ENCODE measurements around the gene DUSP9.

Gene DUSP9

GRCh38 chrX:153685156-153685536, 38.1 kb downstream of the DUSP9 start:
- Histone ChIP-seq H3K4me1 (no peaks in the 10 kb centered on the region), H3K9me3 (no peaks in the 10 kb centered on the region), H3K36me3 (no peaks in the 10 kb centered on the region), H3K27me3 (no peaks in the 10 kb centered on the region), H3K4me3 (ENCODE audit: low read depth, low read length) (no peak overlapping the region)
- DNase-seq: no peak
- TF ChIP-seq CTCF (IDR thresholded peaks at IDR 0.05; ENCODE audit: low read depth, low read length): no peak

GRCh38 chrX:153685751-153686696, 39.0 kb downstream of the DUSP9 start:
- DNase-seq: no peak
- H3K4me3 ChIP-seq (ENCODE audit: low read depth, low read length): no peak overlapping the region
- no peaks in the 10 kb centered on the region for H3K36me3 ChIP-seq

GRCh38 chrX:153686711-153687110, 39.7 kb downstream of the DUSP9 start:
- no peaks in the 10 kb centered on the region for H3K27me3 ChIP-seq
- H3K4me3 ChIP-seq (ENCODE audit: low read depth, low read length): no peak overlapping the region
- no peak for DNase-seq
- 0 out of 2 replicates have a peak, but pooled peaks cover 3% of the 10 kb centered on the region for H3K36me3 ChIP-seq
- H3K9me3 ChIP-seq: no peaks in the 10 kb centered on the region
- no peak for TF ChIP-seq CTCF (IDR thresholded peaks at IDR 0.05; ENCODE audit: low read depth, low read length)
- no peaks in the 10 kb centered on the region for H3K4me1 ChIP-seq

More at GRCh38 chrX:153685751-153686696, 39.0 kb downstream of the DUSP9 start:
- Histone ChIP-seq H3K4me1 (no peaks in the 10 kb centered on the region), H3K27me3 (no peaks in the 10 kb centered on the region), H3K9me3 (no peaks in the 10 kb centered on the region)
- no peak for TF ChIP-seq CTCF (IDR thresholded peaks at IDR 0.05; ENCODE audit: low read depth, low read length)

GRCh38 chrX:153687121-153688039, 40.4 kb downstream of the DUSP9 start, which contains the start of gene SLC6A8:
SLC6A8 (plus strand) TSS chrX:153687926; CDS start chrX:153688575, 649 bp downstream.
- no peaks in the 10 kb centered on the region for H3K27me3 ChIP-seq
- DNase-seq: peak; percentile 77
- peak within 1 kb of the TSS; percentile 40 for H3K4me3 ChIP-seq (ENCODE audit: low read depth, low read length)
- H3K36me3 ChIP-seq: 0 out of 2 replicates have a peak, but pooled peaks cover 4% of the 10 kb centered on the region
- no peaks in the 10 kb centered on the region for H3K9me3 ChIP-seq
- no peaks in the 10 kb centered on the region for H3K4me1 ChIP-seq
- peak; percentile 37 for TF ChIP-seq CTCF (IDR thresholded peaks at IDR 0.05; ENCODE audit: low read depth, low read length)

- Histone ChIP-seq H3K36me3 (0 out of 2 replicates have a peak, but pooled peaks cover 4% of the 10 kb centered on the region), H3K9me3 (no peaks in the 10 kb centered on the region), H3K4me1 (no peaks in the 10 kb centered on the region), H3K4me3 (ENCODE audit: low read depth, low read length) (no peak overlapping the region), H3K27me3 (no peaks in the 10 kb centered on the region)
- no peak for TF ChIP-seq CTCF (IDR thresholded peaks at IDR 0.05; ENCODE audit: low read depth, low read length)
- DNase-seq: no peak
These were observed 41.1 kb downstream of the DUSP9 start for GRCh38 chrX:153688071-153688470.

Measured in BE2C (cell line).